Eye (tissue), 1 donor: ENCODE measurements around the gene PAX4.
A peak's percentile ranks its signal among the peaks of the same experiment; 100 is the strongest.

ENCODE experiments used
- DNase-seq: peaks from one replicate; pipeline ENCODE4 v3.0.0-alpha.2; 2015

Gene PAX4

DNA sequence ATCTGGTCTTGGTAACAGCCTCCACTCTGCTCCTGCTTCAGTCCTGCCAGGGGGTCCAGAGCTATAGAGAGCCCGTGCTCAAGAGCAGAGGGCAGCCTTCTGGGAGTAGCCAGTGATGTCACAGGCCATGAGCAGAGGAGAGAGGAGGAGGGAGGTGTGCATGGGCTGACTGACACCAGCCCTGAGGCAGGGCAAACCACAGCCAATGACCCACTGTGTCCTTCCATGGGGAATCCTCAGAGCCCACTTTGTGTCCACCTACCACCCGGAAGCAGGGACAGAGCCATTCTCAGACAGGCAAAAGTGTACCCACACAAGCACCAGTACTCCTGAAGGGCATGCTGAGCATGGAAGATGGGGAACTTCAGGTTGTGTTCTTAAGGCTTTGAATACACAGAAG lies at the start of gene PAX4:
Gene PAX4, minus strand, starts transcription at position 101 of the 400 bp plus-strand sequence. CDS start 2,214 bp downstream, outside the sequence.
- no peak for DNase-seq

DNA sequence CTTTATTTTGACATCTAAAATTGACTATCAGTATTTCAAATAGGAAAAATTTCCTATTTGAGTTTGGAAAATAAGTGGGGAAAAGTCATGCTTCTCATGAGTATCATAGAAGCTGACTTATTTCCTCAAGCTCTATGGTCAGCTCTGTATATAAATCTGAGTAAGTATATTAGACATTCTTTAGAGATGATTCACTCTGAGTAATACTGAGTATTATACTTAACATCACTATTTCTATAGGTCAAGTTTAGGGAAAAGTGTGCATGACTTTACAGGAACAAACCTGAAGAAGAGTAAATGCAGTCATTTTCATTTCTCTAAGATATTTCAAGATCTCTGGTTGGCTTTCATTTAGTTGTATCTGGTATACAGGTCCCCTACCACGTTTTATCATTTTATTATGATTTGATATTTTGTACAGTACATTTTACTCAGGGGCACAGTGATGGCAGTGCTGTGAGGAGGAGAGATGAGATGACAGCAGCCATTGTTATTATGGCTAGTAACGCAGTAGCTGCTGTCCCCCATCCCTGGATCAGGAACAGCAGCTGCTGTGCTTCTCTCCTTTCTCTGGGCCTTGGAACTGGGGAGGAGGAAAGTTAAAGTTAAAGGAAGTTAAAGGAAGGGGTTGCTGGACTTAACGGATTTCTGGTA lies 49.2 kb upstream of the PAX4 start:
- no peak for DNase-seq

- no peak for DNase-seq
Observed at GRCh38 chr7:127666602-127667001, 48.7 kb upstream of the PAX4 start.

GRCh38 chr7:127665922-127666321 lies 48.0 kb upstream of the PAX4 start:
- no peak for DNase-seq

DNA sequence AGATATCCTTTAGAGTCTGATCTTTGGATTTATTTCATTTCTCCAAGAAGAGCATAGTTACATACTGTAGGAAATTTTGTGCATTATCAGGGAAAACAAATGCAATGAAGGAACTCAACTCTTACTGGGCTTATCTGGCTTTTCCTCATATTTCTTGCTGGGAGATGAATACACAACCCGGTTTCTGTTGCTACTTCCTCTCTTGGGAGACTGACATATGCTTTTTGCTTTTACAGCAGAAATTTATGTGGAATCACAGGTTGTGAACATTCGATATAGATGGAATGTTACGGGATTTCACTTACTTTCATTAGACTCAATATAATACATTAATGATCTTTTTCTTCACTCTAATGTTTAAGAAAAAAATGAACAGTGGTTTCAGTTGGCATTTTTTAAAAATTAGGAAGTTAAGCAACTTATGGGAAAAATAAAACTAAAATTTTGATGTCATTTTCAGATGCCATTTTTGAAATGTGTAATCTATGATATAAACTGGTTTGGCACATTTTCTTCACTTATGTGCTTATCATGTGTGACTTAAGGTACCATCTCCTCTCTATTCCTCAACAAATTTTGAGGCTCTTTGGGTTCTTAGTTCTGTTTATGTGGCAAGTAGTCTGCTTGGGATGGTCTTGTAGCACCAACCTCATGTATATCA lies 41.2 kb upstream of the PAX4 start:
- DNase-seq, result no peak

DNA sequence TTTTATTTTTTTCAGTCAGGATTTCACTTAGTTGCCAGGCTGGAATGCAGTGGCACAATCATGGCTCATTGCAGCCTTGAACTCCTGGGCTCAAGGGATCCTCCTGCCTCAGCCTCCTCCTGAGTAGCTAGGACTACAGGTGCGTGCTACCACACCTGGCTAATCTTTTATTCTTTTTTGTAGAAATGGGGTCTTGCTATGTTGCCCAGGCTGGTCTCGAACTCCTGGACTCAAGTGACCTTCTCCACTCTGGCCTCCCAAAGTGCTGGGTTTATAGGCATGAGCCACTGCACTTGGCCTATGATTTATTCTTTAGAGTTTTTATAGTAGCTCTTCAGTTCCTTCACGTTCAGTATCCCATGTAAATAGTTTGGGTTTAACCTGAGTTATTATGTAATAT lies 39.6 kb upstream of the PAX4 start:
- no peak for DNase-seq

- no peak for DNase-seq
Observed at GRCh38 chr7:127655720-127656119, 37.8 kb upstream of the PAX4 start.

- DNase-seq, result no peak
Observed at GRCh38 chr7:127654404-127655394, 36.8 kb upstream of the PAX4 start.

GRCh38 chr7:127653396-127653795 lies 35.5 kb upstream of the PAX4 start:
- no peak for DNase-seq

- no peak for DNase-seq
Observed at GRCh38 chr7:127652333-127653248, 34.6 kb upstream of the PAX4 start.

GRCh38 chr7:127651556-127652332 lies 33.8 kb upstream of the PAX4 start, which contains the start of gene SND1:
TSS of gene SND1 (plus strand) at chr7:127652194. CDS start at chr7:127652374, 180 bp downstream.
- peak; percentile 99 for DNase-seq

- DNase-seq, result no peak
Observed at GRCh38 chr7:127650847-127651555, 33.1 kb upstream of the PAX4 start.

DNA sequence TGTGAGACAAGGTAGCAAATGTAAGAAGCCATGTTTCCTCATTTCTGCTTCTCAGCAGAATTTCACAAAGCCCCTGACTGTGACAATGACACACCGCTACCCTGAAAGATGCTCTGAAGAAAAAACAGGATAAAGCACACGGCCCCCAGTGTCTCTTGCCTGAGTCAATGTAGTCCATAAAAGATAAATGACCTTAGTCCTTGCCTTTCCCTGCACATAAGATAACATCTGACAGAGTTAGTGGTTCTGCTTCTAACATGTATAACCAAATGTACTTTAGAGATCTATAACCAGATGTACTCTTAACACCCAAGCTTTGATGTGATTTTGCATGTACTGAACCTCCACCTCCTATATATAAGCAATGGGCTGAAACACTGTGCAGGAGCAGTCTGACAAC lies 31.0 kb upstream of the PAX4 start:
- no peak for DNase-seq

- DNase-seq, result no peak
Observed at GRCh38 chr7:127647636-127648035, 29.7 kb upstream of the PAX4 start.

DNA sequence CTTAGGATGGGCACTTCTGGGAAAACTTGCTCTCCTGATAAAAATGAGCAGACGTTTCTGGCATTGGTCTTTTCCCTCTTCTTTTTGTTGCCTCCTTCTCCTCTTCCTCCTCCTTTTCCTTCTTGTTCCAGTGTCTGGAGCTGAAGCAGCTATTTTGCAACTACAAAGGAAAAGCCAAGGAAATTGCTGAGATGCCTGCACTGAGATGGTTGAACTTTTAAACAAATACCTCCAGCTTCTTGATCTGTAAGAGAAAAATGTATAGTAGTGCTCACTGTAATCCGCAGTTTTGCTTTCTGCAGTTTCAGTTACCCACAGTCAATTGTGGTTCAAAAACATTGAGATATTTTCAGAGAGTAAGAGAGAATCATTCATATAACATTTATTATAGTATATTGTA lies 26.5 kb upstream of the PAX4 start:
- DNase-seq, result no peak

DNA sequence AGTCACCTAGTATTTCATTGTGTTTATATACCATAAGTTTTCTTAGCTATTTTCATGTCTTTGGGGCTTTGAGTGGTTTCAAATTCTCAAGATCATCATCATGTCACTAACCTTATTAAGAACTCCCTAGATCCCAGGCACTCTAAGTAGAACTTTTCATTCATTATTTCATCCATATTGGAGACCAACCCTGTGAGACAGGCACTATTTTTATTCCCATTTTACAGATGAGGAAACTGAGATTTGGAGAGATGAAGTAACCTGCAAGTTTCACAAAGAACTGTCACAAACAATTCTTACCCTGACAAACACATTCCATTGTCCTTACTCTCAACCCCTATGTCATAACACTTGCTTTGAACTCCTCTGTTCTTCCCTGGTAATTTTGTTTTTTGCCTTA lies 20.3 kb upstream of the PAX4 start:
- no peak for DNase-seq

DNA sequence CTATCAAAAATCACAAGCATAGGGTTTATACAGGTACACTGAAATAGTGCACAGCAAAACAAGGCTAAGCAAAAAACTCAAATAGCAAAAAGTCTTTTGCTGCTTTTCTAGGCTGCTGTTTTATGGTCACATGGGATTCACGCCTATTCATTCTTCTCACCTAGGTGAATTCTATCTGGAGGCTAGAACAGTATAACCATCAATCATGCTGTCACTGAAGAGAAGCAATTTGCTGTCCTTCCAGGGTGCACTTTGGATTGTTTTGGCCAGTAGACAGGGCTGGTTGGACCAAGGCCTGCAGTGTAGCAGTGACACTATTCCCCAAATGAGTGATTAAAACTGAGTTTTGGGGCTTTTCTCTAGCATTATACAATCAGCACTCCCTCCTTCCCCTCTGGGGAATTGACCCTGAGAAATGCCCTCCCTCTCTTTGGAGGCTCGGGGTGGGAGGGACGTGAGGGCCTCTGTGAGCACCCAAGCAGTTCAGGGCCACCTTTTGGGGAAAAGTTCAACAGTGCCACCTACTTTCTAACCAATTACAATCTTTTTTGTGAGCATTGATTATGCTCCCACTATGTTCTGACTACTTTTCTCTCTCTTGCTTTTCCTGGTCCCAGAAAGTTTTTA lies 17.8 kb upstream of the PAX4 start:
- no peak for DNase-seq

- no peak for DNase-seq
Observed at GRCh38 chr7:127632276-127632910, 14.5 kb upstream of the PAX4 start.

GRCh38 chr7:127629268-127629854 lies 11.4 kb upstream of the PAX4 start:
- no peak for DNase-seq
